GM03348 (cell line): ENCODE data around the gene PHC2.

ENCODE experiments used
- DNase-seq: peaks from one replicate; pipeline ENCODE4 v3.0.0; 2012; ENCODE audit warnings: low spot score

Gene PHC2

GRCh38 chr1:33430692-33431593, at the start of gene PHC2:
PHC2 (minus strand) TSS chr1:33431095; CDS start chr1:33375539, 55,556 bp downstream.
- DNase-seq, result peak; percentile 97

GRCh38 chr1:33477451-33477850, 46.6 kb upstream of the PHC2 start:
- no peak for DNase-seq

- no peak for DNase-seq
Measured at GRCh38 chr1:33473900-33474299, 43.0 kb upstream of the PHC2 start.

GRCh38 chr1:33472269-33472980, 41.5 kb upstream of the PHC2 start, which contains the start of gene ZSCAN20:
ZSCAN20 (plus strand) TSS chr1:33472645; CDS start chr1:33479289, 6,644 bp downstream.
- DNase-seq, result peak; percentile 98

GRCh38 chr1:33471416-33471815, 40.5 kb upstream of the PHC2 start:
- no peak for DNase-seq

- DNase-seq, result peak; percentile 85
Measured at GRCh38 chr1:33470495-33471012, 39.7 kb upstream of the PHC2 start.

- no peak for DNase-seq
Measured at GRCh38 chr1:33469691-33470090, 38.8 kb upstream of the PHC2 start.

- no peak for DNase-seq
Measured at GRCh38 chr1:33468967-33469366, 38.1 kb upstream of the PHC2 start.

- no peak for DNase-seq
Measured at GRCh38 chr1:33468531-33468930, 37.6 kb upstream of the PHC2 start.

- DNase-seq, result no peak
Measured at GRCh38 chr1:33468011-33468410, 37.1 kb upstream of the PHC2 start.

- no peak for DNase-seq
Measured at GRCh38 chr1:33466159-33466558, 35.3 kb upstream of the PHC2 start.

- DNase-seq, result no peak
Measured at GRCh38 chr1:33465316-33465715, 34.4 kb upstream of the PHC2 start.

GRCh38 chr1:33464552-33464951, 33.7 kb upstream of the PHC2 start:
- DNase-seq, result no peak

GRCh38 chr1:33462405-33463164, 31.7 kb upstream of the PHC2 start:
- DNase-seq, result no peak

- no peak for DNase-seq
Measured at GRCh38 chr1:33460947-33461629, 30.2 kb upstream of the PHC2 start.

- no peak for DNase-seq
Measured at GRCh38 chr1:33460144-33460543, 29.2 kb upstream of the PHC2 start.

- peak; percentile 43 for DNase-seq
Measured at GRCh38 chr1:33459691-33460090, 28.8 kb upstream of the PHC2 start.

- no peak for DNase-seq
Measured at GRCh38 chr1:33456502-33456886, 25.6 kb upstream of the PHC2 start.

- peak; percentile 84 for DNase-seq
Measured at GRCh38 chr1:33455539-33456501, 24.9 kb upstream of the PHC2 start.

- DNase-seq, result no peak
Measured at GRCh38 chr1:33454646-33455282, 23.9 kb upstream of the PHC2 start.
